IPS DF 4.7 (cell line): ENCODE measurements around the gene SWAP70.

Source experiments
- DNase-seq: peaks from one replicate; pipeline ENCODE4 v3.0.0-alpha.2; 2013; ENCODE audit warnings: low spot score; ENCODE audit errors: extremely low read depth

SWAP70 gene

DNA sequence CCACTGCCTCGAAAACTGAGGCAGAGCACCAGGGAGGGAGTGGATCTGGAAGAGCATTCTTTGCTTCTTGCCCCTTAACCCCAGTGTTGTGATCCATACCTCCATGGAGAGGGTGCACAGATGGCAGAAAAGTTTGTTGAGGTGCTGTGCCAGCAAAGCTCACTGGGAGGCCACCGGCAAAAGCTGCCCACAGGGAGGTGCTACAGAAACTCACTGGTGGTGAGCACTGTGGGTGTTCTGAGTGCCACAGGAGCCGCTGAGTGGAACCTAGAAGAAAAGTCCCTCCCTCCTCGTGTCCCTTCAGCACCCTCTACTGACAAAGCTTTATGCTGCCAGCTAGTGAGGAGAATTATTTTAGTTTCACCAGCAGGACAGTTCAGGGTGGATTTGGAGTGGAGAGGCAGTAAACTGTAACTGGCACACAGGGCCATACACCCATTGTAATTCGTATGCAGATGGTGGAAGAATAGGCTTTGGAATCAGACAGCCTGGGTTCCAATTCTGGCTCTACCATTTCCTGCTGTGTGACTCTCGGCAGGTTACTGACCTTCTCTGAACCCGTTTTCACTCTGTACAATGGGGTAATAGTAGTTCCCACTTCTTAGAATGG is 84.6 kb downstream of the SWAP70 start:
- no peak for DNase-seq

DNA sequence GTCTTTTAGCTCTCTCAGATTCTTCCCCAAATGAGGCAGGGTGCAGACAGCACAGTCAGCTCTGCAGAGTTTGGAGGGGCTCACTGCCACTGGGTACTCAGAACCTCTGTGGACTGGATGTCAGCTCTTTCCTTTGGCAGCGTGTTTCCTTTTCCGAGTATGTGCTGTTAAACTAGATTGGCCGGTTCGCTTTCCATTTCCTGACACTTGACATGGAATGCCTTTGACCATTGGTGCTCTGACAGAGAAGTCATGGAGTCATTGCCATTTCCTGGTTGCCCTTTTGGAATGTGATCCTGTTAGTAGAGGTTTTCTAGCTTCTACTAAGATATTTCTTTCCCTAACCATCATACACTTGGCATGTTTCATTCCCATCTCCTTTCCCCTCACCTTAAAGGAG is 86.7 kb downstream of the SWAP70 start:
- DNase-seq, result no peak

DNA sequence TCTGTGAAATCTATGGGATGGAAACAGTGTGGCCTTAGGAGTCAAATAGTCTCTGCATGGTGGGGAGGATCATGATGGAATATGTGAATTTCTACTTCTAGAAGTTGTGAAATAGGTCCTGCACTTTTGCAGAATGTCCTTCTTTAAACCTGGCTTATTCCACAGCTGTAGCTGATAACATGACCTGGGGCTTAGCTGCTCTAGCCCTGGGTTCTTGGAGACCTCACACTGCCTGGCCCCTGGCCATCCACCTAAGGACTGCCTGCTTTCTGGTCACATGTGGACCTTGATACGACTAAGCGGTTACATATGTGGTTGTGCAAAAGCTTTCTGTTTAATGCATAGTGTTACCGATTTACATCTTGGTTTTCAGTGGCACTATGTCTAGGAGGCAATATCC is 88.2 kb downstream of the SWAP70 start:
- no peak for DNase-seq

DNA sequence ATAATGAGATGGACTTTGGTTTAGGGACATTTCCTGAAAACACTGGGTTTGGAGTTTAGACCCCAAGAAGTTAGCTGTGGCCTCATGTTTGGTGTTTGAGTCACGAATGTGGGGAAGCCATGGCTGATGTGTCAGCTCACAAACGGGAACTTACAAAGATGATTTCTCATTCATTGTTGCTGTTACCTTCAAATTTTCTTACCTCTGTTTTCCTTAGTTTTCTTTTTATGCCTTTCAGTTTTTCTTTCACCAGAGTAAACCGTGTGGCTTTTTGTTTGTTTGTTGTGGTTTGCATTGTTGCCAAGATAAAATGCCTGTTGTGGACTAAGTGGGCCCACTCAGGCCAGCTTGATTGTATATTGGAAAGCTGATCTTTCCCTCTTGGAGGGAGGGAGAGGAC is 89.1 kb downstream of the SWAP70 start:
- no peak for DNase-seq

DNA sequence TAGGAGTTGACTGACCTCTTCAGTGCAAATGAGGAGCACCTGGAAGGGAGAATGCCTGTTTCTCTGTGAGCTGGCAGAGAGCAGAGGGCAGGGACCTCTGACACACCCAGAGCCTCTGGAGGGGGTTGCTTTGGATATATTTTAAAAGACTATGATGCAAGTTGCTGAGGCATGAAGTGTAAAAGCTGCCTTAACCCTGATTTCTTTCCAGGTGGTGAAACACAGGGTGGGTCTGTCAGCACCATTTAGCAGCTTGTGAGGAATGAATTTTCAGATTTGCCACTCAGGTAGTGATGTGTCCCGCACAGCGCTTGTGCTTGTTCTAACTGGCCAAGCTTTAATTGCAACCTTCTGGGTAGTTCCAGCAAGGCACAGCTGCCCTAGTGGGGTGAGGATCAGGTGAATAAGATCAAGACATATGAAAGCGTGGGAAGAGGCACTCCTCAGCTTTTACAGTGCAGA is 90.2 kb downstream of the SWAP70 start:
- no peak for DNase-seq

DNA sequence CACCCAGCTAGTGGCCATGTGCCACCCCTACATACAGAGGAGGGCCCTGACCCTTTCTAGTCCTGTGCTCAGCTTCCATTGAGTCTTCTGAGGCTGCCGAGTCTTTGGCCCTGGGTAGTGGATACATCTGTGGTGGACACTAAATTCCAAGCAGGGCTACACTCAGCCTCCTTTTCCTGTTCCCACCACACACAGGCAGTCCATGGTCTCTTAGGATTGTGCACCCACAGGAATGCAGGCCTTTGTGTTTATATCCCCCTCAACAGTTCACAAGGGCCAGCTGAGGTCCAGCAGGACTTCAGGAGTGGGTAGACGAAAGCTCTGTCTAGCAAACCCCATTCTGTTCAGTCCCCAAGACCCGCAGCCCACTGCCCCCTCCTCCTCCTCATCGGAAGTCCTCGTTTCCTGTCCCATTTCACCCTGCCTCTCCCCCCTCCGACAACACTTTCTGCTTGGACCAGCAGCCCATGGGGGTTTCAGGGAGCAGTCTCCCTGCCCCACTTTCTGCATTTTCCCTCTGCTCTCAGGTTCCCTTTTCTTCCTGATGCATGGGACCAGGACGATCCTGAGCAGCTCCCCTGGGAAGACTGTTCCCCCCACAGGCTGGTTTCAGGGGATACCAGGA is 91.8 kb downstream of the SWAP70 start:
- no peak for DNase-seq

DNA sequence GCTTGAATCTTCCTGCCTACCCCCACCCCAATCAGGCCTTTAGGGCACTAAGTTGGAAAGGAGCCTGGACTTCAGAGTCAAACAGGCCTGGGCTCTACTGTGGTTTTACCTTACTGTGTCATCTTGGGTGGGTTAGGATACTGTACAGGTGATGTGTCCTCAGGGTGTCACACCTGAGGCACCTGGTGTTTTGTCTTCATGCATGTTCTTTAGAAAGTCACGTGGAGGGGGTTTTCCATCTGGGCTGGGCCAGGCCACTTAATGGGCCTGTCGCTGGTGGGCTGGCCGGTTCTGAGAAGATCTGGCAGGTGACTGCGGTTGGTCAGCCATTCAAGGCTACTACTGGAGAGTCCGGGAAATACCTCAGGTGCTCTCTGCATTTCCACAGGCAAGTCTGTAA is 92.6 kb downstream of the SWAP70 start:
- no peak for DNase-seq

DNA sequence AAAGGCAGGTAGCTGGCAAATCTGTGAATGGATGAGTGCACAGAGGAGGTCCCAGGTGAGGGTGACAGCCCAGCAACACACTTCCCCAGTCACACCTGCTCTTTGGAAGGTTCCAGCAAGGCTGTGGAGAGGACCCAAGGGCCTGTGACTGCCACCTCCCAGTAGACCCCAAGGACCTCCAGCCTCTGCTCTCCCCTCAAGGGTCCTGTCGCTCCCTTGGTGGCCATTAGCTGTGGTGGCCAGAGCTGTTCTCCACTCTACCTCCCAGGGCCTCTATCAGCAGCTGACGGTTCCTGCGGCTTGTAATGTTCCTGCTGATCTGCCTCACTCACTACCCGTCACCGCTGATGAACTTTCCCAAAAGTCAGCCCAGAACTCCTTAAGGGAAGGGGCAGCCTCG is 93.0 kb downstream of the SWAP70 start:
- DNase-seq, result no peak

DNA sequence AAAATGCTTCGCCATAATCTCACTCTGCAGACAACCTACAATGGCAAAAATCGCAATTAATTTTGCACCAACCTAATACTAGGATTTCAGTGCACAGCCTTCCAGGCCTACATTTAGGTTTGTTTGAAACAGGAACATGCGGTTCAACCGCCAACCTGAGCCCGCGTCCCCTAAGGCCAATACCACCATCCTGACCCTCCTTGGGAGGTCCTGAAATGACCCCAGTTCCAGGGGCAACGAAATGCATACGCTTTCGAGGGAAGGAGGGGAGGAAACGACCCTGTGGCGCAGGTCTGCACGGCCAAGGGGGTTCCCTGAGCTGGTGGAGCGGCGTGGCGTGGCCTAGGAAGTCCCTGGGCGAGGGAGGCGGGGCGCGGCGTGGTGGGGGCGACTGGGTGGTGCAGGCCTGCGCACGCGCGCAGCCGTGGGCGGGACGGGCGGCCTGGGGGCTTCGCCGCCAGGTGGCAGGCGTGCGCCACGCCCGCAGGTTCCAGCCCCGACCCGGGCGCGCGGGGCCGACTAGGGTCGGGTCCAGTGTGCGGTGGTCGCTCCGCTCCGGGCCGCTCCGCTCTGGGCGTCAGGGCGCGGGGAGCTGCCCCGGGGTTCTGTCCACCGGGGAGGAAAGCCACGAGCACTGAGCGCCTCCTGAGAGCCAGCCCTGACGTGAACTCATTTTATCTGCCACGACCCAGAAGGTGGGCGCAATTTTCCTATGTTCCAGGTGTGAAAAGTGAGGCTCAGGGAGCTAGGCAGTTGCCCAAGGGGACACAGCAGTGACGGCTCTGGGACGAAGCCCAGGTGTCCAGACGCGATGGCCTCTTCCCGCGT is 94.1 kb downstream of the SWAP70 start:
- no peak for DNase-seq

DNA sequence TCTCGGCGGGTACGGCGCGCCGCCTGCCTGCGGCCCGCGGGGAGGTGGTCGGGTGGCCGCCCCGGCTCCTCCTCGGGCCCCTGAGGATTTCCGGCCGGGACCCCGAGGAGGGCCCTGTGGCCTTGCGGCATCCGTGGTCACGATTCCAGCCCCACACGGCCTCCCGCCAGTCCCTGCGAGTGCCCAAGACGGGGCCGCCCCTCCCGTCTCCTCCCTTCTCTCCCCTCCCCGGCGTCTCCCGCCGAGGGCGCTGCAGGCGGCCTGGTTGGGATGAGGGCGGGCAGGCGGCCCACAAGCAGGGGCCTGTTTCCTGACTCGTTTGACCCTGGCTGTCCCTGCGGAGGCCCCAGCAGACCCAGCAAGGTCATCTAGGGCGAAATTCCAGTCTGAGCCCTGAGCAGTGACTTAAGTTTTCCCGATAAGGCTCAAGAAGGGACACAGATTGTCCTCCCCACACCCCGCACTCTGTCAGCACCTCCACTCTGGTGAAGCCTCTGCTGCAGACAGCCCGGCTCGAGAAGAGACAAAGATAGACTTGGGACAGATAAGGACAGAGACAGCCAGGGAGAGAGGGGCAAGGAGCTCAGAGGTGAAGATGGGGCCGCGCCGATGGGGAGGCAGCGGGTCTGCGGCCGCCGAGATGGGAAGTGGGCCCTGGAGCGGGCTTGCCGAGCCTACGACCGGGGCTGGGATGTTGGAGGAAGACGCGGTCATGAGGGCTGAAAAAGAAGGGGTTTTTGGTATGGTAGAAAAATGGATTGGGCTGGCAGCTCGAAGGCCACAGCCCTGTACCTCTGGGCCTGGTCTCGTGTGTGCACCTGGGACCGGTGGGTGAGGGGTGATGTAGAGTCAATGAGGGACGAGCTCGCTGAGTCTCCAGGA is 95.0 kb downstream of the SWAP70 start:
- DNase-seq, result no peak

DNA sequence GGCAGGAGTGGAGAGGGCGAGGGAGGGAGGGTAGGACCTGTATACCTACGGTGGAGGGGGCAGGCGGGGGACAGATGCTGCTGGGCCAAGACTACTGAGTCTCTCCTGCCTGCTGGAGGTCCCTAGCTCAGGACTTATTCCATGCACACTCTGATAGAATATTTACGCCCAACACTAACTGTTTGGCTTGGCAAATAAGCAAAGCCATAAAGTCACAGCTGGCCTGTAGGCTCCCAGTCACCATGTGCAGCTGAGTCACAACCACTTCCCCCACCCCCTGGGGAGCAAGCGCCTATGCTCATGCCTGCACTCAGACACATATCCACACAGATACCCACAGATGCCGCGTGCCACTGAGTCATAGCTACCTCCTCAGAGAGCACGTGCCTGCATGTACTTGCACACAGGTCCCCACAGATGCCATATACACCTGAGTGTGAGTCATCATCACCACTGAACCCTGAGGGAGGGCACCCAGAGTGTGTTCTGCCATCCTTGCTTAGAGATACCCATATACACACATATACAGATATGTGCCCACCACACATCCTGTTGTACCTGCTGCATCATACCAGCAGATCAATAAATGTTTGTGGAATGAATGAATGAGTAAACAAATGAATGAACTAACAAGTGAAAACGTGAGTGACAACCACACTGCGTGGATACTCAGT is 95.8 kb downstream of the SWAP70 start:
- no peak for DNase-seq

DNA sequence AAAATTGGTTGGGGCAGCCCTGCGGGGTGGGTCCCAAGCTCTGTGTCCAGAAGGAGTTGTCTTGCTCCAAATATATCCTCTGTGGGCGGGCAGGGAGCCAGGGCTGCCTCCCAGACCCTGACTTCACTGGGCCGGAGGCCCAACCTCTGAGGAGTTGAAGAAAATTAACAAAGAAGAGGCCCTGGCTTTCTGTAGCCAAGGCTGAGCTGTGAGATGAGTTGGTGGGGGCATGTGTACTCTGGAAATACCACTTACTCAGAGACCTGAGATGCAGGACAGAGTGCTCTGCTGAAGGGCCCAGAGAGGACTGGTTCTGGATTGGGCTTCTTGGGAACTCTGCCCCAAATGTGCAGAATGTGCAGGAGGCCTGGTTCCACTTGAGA is 96.3 kb downstream of the SWAP70 start:
- DNase-seq, result no peak

DNA sequence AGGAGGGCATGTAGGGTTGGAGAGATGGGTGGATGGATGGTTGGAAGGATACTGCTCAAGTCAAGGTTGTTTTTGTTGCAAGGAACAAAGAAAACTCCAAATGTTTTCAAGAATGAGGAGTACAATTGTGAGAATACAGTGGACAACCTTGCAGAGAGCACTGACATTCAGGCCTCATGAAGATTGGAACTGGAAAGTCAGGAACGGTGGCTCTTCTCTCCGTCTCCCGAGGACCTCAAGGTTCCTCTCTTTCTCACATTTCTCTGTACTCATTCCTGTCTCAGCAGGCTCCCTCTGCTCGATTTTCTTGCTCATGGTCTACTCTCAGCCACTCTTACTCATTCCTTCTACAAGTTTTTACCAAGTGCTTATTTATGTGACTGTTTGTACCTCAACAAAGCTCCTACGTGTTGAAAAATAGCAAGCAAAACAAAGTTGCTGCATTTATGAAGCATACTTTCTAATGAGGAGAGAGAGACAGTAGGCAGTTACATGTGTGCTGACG is 97.6 kb downstream of the SWAP70 start:
- DNase-seq, result no peak

DNA sequence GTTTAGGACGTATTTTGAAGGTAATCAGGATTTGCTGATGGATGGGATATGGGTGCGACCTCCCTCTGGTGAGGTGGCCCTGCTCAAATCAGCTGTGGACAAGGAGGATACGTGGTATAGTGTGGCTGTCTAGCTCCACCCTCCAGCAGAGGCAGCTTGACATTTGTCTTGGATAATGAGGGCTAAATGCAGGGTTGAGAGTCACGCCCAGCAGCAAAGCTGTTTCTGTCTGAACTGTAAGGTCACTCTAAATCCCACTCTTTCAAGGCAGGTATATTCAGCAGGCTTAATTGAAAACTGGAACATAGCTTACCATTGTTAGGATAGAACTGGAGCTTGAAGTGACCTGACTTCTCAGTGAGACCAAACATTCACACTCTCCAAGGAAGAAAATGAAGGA is 98.7 kb downstream of the SWAP70 start:
- no peak for DNase-seq

DNA sequence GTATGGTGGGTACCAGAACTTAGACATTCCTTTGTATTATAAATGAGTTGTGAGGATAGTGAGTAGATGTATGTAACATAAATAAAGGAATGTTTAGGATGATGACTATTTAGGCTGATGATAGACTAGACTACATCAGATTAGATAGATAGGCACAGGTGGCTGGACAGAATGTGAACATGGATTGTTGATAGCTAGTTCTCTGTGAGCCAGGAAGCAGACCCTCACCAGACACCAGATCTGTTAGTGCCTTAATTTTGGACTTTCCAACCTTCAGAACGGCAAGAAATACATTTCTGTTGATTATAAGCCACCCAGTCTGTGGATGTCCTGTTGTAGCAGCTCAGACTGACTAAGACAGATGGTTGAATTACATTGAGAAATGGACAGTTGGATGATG is 99.4 kb downstream of the SWAP70 start:
- no peak for DNase-seq

DNA sequence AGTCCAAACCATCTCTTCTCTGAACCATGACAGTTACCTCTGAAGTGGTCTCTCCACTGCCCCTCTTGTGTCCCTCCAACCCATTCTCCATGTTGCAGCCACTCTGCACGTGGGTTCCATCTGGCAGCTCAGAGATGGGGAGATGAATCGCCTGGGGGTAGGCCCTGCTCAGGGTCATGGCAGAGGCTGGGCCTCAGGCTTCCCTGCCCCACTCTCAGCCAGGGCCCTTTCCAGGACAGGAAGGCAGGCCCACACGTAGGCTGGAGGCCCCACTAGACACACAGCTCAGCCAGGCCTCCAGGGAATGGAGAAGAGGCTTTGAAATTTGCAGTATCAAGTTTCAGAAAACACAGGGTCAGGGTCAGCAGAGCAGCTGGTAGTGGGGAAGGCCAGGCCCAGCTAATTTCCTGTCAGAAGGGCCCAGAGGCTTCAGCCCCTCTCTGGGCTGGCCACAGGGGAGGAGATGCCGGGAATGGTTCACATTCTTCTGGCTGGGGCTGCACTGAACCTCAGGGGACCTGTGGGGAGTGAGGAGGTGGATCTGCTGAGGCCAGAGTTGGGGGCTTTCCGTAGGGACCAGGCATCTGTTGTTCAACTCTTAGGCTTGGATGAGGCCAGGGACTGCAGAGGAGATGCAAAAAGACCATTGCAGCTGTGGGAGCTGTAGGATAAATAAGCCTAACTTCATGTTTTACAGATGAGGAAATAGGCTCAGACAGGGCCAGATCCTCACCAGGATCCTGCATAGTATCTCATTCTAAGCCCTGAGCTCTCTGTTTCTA is 101.6 kb downstream of the SWAP70 start:
- DNase-seq, result no peak

DNA sequence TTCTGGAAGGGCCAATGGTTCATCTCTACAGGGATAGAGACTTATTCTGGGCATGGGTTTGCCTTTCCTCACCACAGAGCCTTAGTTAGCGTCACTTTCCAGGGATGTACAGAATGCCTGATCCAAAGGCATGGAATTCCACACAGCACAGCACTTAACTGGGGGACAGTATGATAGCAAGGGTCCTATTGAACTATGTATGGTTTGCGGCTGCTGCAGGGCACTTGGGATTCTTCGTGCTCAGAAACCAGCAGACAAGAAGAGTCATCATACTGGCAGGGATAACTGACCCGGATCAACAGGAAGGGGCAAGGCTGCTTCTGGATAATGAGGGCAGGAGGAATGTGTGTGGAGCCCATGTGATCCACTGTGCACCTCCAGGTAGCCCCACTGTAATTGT is 105.7 kb downstream of the SWAP70 start:
- no peak for DNase-seq

DNA sequence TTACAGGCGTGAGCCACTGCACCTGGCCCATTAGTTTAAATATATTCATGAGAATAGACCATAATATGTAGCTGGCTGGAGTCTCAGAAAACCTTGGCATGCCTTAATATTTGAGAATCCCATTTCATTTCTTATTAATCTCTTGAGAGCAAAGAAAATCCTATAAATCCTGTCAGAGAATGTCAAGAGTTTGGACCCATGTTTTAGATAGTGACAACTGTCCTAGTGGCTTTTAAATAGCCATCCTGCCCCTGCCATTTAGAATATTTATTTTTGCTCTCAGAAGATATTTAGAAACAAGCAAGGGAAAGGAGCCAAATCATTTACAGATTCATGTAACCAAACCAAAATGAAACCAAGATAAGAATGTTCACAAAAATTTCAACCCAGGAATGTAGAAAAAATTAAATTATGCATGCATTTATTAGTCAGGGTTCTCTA is 107.2 kb downstream of the SWAP70 start:
- DNase-seq, result no peak

DNA sequence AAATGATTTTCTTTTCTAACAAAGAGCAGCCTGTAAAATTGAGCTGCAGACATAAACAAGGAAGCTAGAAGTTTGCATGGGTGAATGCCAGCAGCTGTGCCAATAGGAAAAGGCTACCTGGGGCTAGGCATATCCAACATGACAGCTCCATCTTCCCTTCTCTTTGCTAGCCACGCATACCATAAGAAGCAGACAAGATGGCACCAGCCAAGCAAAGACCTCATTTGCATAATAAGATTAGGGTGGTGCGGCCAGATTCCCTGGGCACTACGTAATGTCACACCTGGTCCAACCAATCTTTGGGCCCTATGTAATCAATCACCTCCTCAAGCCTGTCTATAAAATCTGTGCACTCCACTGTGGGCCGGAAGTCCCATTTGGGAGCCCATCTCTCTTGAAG is 108.3 kb downstream of the SWAP70 start:
- DNase-seq, result no peak

DNA sequence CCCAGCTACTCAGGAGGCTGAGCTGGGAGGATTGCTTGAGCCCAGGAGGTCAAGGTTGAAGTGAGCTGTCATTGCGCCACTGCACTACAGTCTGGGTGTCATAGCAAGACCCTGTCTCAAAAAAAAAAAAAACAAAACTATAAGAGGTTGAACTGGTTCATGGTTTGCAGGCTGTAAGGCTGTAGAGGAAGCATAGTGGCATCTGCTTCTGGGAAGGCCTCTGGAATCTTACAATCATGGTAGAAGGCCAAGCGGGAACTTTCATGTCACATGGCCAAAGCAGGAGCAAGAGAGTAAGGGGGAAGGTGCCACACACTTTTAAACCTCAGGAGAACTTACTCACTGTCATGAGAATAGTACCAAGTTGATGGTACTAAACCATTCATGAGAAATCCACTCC is 109.6 kb downstream of the SWAP70 start:
- DNase-seq, result no peak
